Measurements from ENCODE around the gene GID8.
"Not testable (repeated sequence)": the region's sequence is repeated elsewhere in the genome, so short reads cannot be mapped to it uniquely, and the experiment has no call there.

Gene GID8

GRCh38 chr20:62959998-62960436 lies 22.1 kb downstream of the GID8 start:
- DNase-seq: no peak

GRCh38 chr20:62960446-62961309 lies 22.7 kb downstream of the GID8 start:
- not testable (repeated sequence) for DNase-seq

GRCh38 chr20:62961310-62961783 lies 23.4 kb downstream of the GID8 start:
- no peak for DNase-seq

GRCh38 chr20:62961799-62962198 lies 23.9 kb downstream of the GID8 start:
- no peak for DNase-seq

- DNase-seq: no peak
Observed at GRCh38 chr20:62962221-62962879, 24.4 kb downstream of the GID8 start.

GRCh38 chr20:62962891-62963613 lies 25.1 kb downstream of the GID8 start:
- DNase-seq: no peak

- DNase-seq: no peak
Observed at GRCh38 chr20:62963614-62964397, 25.9 kb downstream of the GID8 start.

- DNase-seq: no peak
Observed at GRCh38 chr20:62964700-62965099, 26.8 kb downstream of the GID8 start.

GRCh38 chr20:62965363-62965771 lies 27.4 kb downstream of the GID8 start:
- no peak for DNase-seq

- no peak for DNase-seq
Observed at GRCh38 chr20:62966212-62967148, 28.5 kb downstream of the GID8 start.

- no peak for DNase-seq
Observed at GRCh38 chr20:62967149-62967501, 29.2 kb downstream of the GID8 start.

GRCh38 chr20:62967628-62968351 lies 29.8 kb downstream of the GID8 start:
- no peak for DNase-seq

GRCh38 chr20:62968378-62969178 lies 30.6 kb downstream of the GID8 start:
- no peak for DNase-seq

GRCh38 chr20:62969179-62969760 lies 31.3 kb downstream of the GID8 start:
- no peak for DNase-seq

GRCh38 chr20:62969939-62970306 lies 32.0 kb downstream of the GID8 start:
- no peak for DNase-seq

- no peak for DNase-seq
Observed at GRCh38 chr20:62970307-62971210, 32.6 kb downstream of the GID8 start.

GRCh38 chr20:62971211-62971949 lies 33.4 kb downstream of the GID8 start:
- DNase-seq: no peak

Measured in cortex of kidney (tissue), 1 donor.